ENCODE measurements around the gene A4GALT. TPM values are rescaled to one million over a fixed set of nuclear protein-coding genes. Genes with fewer than 3 reads are reported as not detected.

The A4GALT gene, protein sequence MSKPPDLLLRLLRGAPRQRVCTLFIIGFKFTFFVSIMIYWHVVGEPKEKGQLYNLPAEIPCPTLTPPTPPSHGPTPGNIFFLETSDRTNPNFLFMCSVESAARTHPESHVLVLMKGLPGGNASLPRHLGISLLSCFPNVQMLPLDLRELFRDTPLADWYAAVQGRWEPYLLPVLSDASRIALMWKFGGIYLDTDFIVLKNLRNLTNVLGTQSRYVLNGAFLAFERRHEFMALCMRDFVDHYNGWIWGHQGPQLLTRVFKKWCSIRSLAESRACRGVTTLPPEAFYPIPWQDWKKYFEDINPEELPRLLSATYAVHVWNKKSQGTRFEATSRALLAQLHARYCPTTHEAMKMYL
- 27.8 and 36.3 TPM in 2 replicates for total RNA-seq

GRCh38 chr22:42720263-42721044 is at the start of gene A4GALT:
Gene A4GALT (minus strand): TSS chr22:42720870. CDS start chr22:42693951, 26,919 bp downstream.

DNA sequence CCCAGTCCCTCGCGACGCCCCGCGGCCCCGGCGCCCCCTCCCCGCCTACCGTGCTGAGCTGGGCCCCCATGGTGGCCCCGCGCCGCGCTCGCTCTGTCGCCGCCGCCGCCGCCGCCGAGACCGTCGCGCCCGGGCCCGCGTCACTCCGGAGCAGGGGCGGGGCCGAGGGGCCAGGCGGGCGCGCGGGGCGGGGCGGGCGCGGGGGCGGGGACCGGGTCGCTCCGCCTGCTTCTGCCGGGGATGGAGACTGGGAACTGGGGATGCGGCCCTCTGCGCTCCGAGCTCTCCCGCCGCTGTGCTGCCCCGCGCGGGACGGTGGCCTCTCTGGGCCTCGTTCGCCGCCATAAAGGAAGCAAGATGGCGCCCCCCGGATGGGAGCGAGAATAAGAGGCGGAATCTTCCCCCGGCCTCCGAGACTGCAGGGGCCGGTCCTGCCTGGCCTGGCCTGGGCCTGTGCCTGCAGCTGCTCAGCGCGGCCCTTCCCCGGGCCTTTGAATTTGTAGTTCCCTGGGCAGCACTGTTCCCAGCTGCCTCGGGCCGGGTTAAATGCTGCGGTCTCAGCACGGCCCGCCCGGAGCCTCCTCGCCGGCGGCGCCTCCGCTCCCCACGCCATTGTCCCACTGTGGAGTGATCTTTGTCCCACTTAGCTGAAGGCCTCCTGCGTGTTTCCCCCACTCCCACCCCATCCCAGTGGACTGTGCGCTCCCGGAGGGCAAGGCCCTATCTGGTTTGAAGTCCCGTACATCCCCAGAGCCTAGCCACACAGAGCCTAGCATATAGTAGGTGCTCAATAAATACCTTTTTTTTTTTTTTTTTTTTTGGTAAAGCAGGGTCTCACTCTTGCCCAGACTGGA is 71.2 kb downstream of the A4GALT start, which contains the start of gene CYB5R3:
Gene CYB5R3, minus strand, starts transcription at position 147 of the 854 bp plus-strand sequence. Its CDS starts 77 bp downstream, at position 70.

Small RNA genes lying within 50 kb of the gene (small RNA-seq; reads per million reads assigned to genes)
- not detected for gene RF00019

Other genes with a start within 250 kb of the A4GALT start
- 33.3 and 45.3 TPM in 2 replicates for gene RRP7A, start 201.1 kb downstream of the A4GALT start, total RNA-seq
- gene SERHL2, start 166.9 kb downstream of the A4GALT start, total RNA-seq = 1.6 and 3.3 TPM in 2 replicates
- 26.5 and 28.4 TPM in 2 replicates for gene POLDIP3, start 106.0 kb downstream of the A4GALT start, total RNA-seq
- 0.76 and 0.98 TPM in 2 replicates for gene ATP5MGL, start 80.3 kb downstream of the A4GALT start, total RNA-seq
- gene CYB5R3, start 71.5 kb downstream of the A4GALT start, total RNA-seq = 103 and 166 TPM in 2 replicates
- gene ARFGAP3, start 136.4 kb upstream of the A4GALT start, total RNA-seq = 53.9 TPM in 2 replicates